HepG2 (cell line): Measurements from ENCODE around the gene TALDO1. TPM values are rescaled to one million over a fixed set of nuclear protein-coding genes. Genes with fewer than 3 reads are reported as not detected.
A peak's percentile ranks its signal among the peaks of the same experiment; 100 is the strongest.

Source experiments
- AKAP8 ChIP-seq: sonication (generic); formaldehyde crosslinking; IDR thresholded peaks from 2 replicates; pipeline ENCODE4 v1.5.1; 2020; ENCODE audit warnings: mild to moderate bottlenecking, missing genetic modification reagents
- ATRX ChIP-seq: sonication (generic); formaldehyde crosslinking; IDR thresholded peaks from 2 replicates; pipeline ENCODE4 v1.4.0; 2020; ENCODE audit warnings: missing genetic modification reagents, borderline replicate concordance
- ESRRA ChIP-seq: sonication (generic); formaldehyde crosslinking; IDR thresholded peaks from 2 replicates; pipeline ENCODE4 v1.5.1; 2020; ENCODE audit warnings: mild to moderate bottlenecking, low read depth, missing genetic modification reagents
- FOSL1 ChIP-seq: sonication (generic); formaldehyde crosslinking; IDR thresholded peaks from 2 replicates; pipeline ENCODE4 v1.9.0; 2021; ENCODE audit warnings: missing genetic modification reagents, borderline replicate concordance
- FOSL2 ChIP-seq: sonication (generic); formaldehyde crosslinking; IDR thresholded peaks from 2 replicates; pipeline ENCODE4 v1.4.0; 2020; ENCODE audit warnings: missing genetic modification reagents
- HMGA1 ChIP-seq: sonication (generic); formaldehyde crosslinking; conservative IDR thresholded peaks from 2 replicates; pipeline ENCODE4 v1.4.0; 2020; ENCODE audit warnings: missing genetic modification reagents
- NFYC ChIP-seq: IDR thresholded peaks from 2 replicates; pipeline ENCODE4 v1.6.1; 2016; ENCODE audit warnings: missing genetic modification reagents, missing compliant biosample characterization
- RERE ChIP-seq: IDR thresholded peaks from 2 replicates; pipeline ENCODE4 v1.6.1; 2016; ENCODE audit warnings: low read depth, missing genetic modification reagents, missing compliant biosample characterization
- SPEN ChIP-seq: sonication (generic); formaldehyde crosslinking; IDR thresholded peaks from 2 replicates; pipeline ENCODE4 v1.5.1; 2020; ENCODE audit warnings: low read depth, mild to moderate bottlenecking, missing genetic modification reagents
- TBL1XR1 ChIP-seq: fragments of 150-350 bp; IDR thresholded peaks from 2 replicates; pipeline ENCODE4 v1.6.1; 2014; ENCODE audit warnings: borderline replicate concordance, low read length; ENCODE audit not compliant: partially characterized antibody
- THAP8 ChIP-seq: sonication (generic); formaldehyde crosslinking; IDR thresholded peaks from 2 replicates; pipeline ENCODE4 v1.5.1; 2020; ENCODE audit warnings: missing genetic modification reagents, mild to moderate bottlenecking, borderline replicate concordance
- TSC22D2 ChIP-seq: sonication (generic); formaldehyde crosslinking; IDR thresholded peaks from 2 replicates; pipeline ENCODE4 v1.5.1; 2020; ENCODE audit warnings: missing genetic modification reagents, mild to moderate bottlenecking, borderline replicate concordance
- ZKSCAN1 ChIP-seq: fragments of 150-350 bp; IDR thresholded peaks from 2 replicates; pipeline ENCODE4 v1.6.1; 2014; ENCODE audit warnings: low read length
- ZNF276 ChIP-seq: sonication (generic); formaldehyde crosslinking; IDR thresholded peaks from 2 replicates; pipeline ENCODE4 v1.4.0; 2020; ENCODE audit warnings: mild to moderate bottlenecking, low read depth, missing genetic modification reagents
- ZNF777 ChIP-seq: sonication (generic); formaldehyde crosslinking; IDR thresholded peaks from 2 replicates; pipeline ENCODE4 v1.4.0; 2020; ENCODE audit warnings: missing genetic modification reagents
- ZNF780A ChIP-seq: sonication (generic); formaldehyde crosslinking; IDR thresholded peaks from 2 replicates; pipeline ENCODE4 v1.8.0; 2022; ENCODE audit warnings: mild to moderate bottlenecking, missing genetic modification reagents, moderate library complexity
- ZNF781 ChIP-seq: sonication (generic); formaldehyde crosslinking; IDR thresholded peaks from 2 replicates; pipeline ENCODE4 v1.5.1; 2020; ENCODE audit warnings: borderline replicate concordance, mild to moderate bottlenecking, missing genetic modification reagents; ENCODE audit errors: not compliant biosample characterization
- ZSCAN22 ChIP-seq: sonication (generic); formaldehyde crosslinking; IDR thresholded peaks from 2 replicates; pipeline ENCODE4 v1.4.0; 2020; ENCODE audit warnings: mild to moderate bottlenecking, missing genetic modification reagents
- polyA plus RNA-seq, 8 experiments: library from polyadenylated mRNA; depleted of rRNA in 3 of 8; stranded (reverse) in 7 of 8; unstranded in 1 of 8; fragments of >200 nt; fragmentation: Illumina TruSeq in 4 of 8; extraction: Trizol in 4 of 8; gene quantifications; 2 replicates each; pipeline versions ENCODE4 v1.2.1 to v1.2.3, GENCODE V29; 2011 to 2016; ENCODE audit warnings: low read depth in 4 of 8, missing spikeins in 1 of 8, mixed read lengths in 1 of 8; ENCODE audit not compliant: insufficient read depth in 1 of 8
- total RNA-seq, 5 experiments: library from RNA; depleted of rRNA; stranded (reverse); fragments of >200 nt; fragmentation: Illumina TruSeq; extraction: Trizol; gene quantifications; 2 replicates each; pipeline ENCODE4 v1.2.3, GENCODE V29; 2016; ENCODE audit warnings: low read depth in 1 of 5

The TALDO1 gene
- total and polyA plus RNA-seq, 2 of the 13 experiments (the other 11 are each of a cell fraction or from before 2014, with no cell fraction given) = 107 to 240 TPM

- TF ChIP-seq ZNF276 (CRISPR knock-in tag) (no peak), ZNF777 (CRISPR knock-in tag) (peak; percentile 27; the same call in 1 of the 2 replicates), THAP8 (CRISPR knock-in tag) (no peak), TBL1XR1 (peak; percentile 77), TSC22D2 (CRISPR knock-in tag) (no peak), NFYC (peak; percentile 51), ZNF780A (CRISPR knock-in tag) (no peak; the same call in 1 of the 2 replicates), ZSCAN22 (no peak), ATRX (CRISPR knock-in tag) (no peak), FOSL1 (CRISPR knock-in tag) (peak; percentile 23; the same call in 1 of the 2 replicates), FOSL2 (peak; percentile 66), SPEN (CRISPR knock-in tag) (peak; percentile 98), ZNF781 (no peak), RERE (CRISPR knock-in tag) (peak; percentile 65; the same call in 1 of the 2 replicates), ESRRA (CRISPR knock-in tag) (peak; percentile 93), HMGA1 (CRISPR knock-in tag) (no peak), ZKSCAN1 (no peak), AKAP8 (CRISPR knock-in tag) (peak; percentile 98)
These were observed 42.3 kb upstream of the TALDO1 start (continued) for GRCh38 chr11:704781-705645.
